Esophagus muscularis mucosa (tissue), 4 donors: ENCODE data around the gene SMPD1. TPM values are rescaled to one million over a fixed set of nuclear protein-coding genes. Genes with fewer than 3 reads are reported as not detected.

Source experiments
- DNase-seq: peaks from one replicate; pipeline ENCODE4 v3.0.0-alpha.2; 2017; ENCODE audit errors: extremely low spot score
- H3K27ac ChIP-seq, 4 donors: fragments of 200-600 bp; sonication (generic); replicated peaks in 1 of 4; 1 replicate in 3 of 4; 2 replicates in 1 of 4; pipeline ENCODE4 v1.5.1; 2016 to 2019; ENCODE audit warnings: mild to moderate bottlenecking in 1 of 4
- H3K27me3 ChIP-seq, 4 donors: fragments of 200-600 bp; sonication (generic); one replicate each; pipeline versions ENCODE4 v1.5.1 to v1.6.0; 2016 to 2019
- H3K36me3 ChIP-seq, 4 donors: fragments of 200-600 bp; sonication (generic); one replicate each; pipeline ENCODE4 v1.5.1; 2016 to 2019
- H3K4me1 ChIP-seq, 4 donors: fragments of 200-600 bp; sonication (generic); one replicate each; pipeline ENCODE4 v1.5.1; 2016 to 2019
- H3K4me3 ChIP-seq, 4 donors: fragments of 200-600 bp; sonication (generic); 1 replicate in 2 of 4; 2 replicates in 2 of 4; pipeline ENCODE4 v1.5.1; 2016 to 2019; ENCODE audit warnings: mild to moderate bottlenecking in 4 of 4, moderate library complexity in 1 of 4
- H3K9me3 ChIP-seq, 4 donors: fragments of 200-600 bp; sonication (generic); 1 replicate in 3 of 4; 2 replicates in 1 of 4; pipeline ENCODE4 v1.5.1; 2016 to 2019
- EP300 ChIP-seq: sonication (generic); formaldehyde crosslinking; IDR thresholded peaks from one replicate; pipeline ENCODE4 v1.6.1; 2017; ENCODE audit warnings: antibody characterized with exemption
- POLR2A ChIP-seq: fragments of 450-650 bp; IDR thresholded peaks from one replicate; pipeline ENCODE4 v1.6.1; 2017; ENCODE audit warnings: antibody characterized with exemption, moderate library complexity, mild to moderate bottlenecking, low read depth
- POLR2AphosphoS5 ChIP-seq, 2 donors: sonication (generic); formaldehyde crosslinking; IDR thresholded peaks; one replicate each; pipeline ENCODE4 v1.6.1; 2017; ENCODE audit warnings: antibody characterized with exemption in 2 of 2
- WGBS: methylation state at CpG from one replicate; pipeline ENCODE4 v1.1.5; 2018; 5-methylcytosine and 5-hydroxymethylcytosine counted together
- intact Hi-C: fragments of 100-400 bp; cut with DNase I; formaldehyde crosslinking; loops from one replicate; pipeline ENCODE4 v1.15.1; 2023
- total RNA-seq, 4 donors: library from RNA; depleted of rRNA; stranded (reverse); fragments of >200 nt; gene quantifications; one replicate each; pipeline versions ENCODE4 v1.1.0 to v1.2.1, GENCODE V29; 2016
- TF ChIP-seq, protein P1 (sequence below), 3 experiments: fragments of 200-600 bp in 2 of 3; fragments of 450-650 bp in 1 of 3; sonication (generic) in 2 of 3; IDR thresholded peaks; one replicate each; pipeline ENCODE4 v1.5.1; 2017 to 2019; ENCODE audit warnings: antibody characterized with exemption in 3 of 3, mild to moderate bottlenecking in 2 of 3, moderate library complexity in 1 of 3

Gene SMPD1
- total RNA-seq, 4 donors from 2014 or later: 28.2 to 37.9 (median 30.8) TPM

DNA sequence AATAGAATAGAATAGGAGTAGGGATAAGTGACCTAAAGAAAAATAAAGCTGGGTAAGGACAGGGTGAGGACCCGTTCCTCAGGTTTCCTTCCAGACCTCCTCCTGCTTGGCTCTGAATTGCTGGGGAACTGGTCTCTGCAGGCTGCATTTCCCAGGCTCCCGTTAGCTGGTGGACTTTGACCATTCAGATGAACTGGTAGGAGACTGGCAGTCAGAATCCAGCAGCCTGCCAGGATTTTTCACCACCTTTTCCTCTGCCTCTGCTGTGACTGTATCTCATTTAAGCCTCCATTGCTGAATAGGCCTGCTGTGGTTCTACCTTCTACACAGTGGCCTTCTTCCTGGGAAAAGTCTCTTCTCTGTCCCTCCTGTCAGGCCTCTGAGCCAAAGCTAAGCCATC, 24.6 kb upstream of the SMPD1 start:
- Histone ChIP-seq H3K36me3 (no peaks in the 10 kb centered on the region), H3K27ac (no peak overlapping the region), H3K4me1 (peaks cover 0 to 4% (median 0%) of the 10 kb centered on the region in 4 donors), H3K27me3 (no peaks in the 10 kb centered on the region), H3K9me3 (no peaks in the 10 kb centered on the region), H3K4me3 (no peak overlapping the region)
- no peak for DNase-seq
- TF ChIP-seq POLR2AphosphoS5 (IDR thresholded peaks at IDR 0.05) (no peak), POLR2A (no peak), EP300 (no peak)
- TF ChIP-seq, protein P1, sequence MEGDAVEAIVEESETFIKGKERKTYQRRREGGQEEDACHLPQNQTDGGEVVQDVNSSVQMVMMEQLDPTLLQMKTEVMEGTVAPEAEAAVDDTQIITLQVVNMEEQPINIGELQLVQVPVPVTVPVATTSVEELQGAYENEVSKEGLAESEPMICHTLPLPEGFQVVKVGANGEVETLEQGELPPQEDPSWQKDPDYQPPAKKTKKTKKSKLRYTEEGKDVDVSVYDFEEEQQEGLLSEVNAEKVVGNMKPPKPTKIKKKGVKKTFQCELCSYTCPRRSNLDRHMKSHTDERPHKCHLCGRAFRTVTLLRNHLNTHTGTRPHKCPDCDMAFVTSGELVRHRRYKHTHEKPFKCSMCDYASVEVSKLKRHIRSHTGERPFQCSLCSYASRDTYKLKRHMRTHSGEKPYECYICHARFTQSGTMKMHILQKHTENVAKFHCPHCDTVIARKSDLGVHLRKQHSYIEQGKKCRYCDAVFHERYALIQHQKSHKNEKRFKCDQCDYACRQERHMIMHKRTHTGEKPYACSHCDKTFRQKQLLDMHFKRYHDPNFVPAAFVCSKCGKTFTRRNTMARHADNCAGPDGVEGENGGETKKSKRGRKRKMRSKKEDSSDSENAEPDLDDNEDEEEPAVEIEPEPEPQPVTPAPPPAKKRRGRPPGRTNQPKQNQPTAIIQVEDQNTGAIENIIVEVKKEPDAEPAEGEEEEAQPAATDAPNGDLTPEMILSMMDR (IDR thresholded peaks at IDR 0.05): no peak
- intact Hi-C loops: no loop called here
- WGBS: 83% methylated on average over 2 of the region's 2 CpGs

DNA sequence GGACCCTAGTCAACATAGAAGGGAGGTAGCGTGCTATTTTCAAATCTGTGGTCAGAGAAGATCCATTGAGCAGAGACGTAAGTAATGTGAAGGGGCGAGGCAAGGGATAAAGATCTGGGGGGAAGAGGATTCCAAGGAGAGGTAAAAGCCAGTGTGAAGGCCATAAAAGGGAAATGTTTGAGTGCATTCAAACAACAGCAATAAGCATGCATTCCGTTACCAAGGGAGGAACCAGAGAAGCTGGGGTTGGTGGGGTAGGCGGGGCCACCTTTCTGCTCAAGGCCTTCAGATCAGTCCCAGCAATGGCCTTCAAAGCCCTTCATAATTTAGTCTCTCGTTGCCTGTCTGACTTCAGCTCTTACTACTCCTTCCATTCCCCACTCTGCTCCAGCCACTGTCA, 18.4 kb upstream of the SMPD1 start:
- no peak for DNase-seq
- no peaks in the 10 kb centered on the region for H3K4me1 ChIP-seq
- 88% methylated on average over 6 of the region's 6 CpGs for WGBS
- intact Hi-C loops: loop anchor here (10.0 kb wide), 1 partner anchor 333 kb away; no protein-coding TSS in a partner anchor
- no peaks in the 10 kb centered on the region for H3K9me3 ChIP-seq
- no peaks in the 10 kb centered on the region for H3K27me3 ChIP-seq
- H3K27ac ChIP-seq: no peak overlapping the region
- H3K36me3 ChIP-seq: no peaks in the 10 kb centered on the region
- H3K4me3 ChIP-seq: no peak overlapping the region
- TF ChIP-seq, protein P1 (IDR thresholded peaks at IDR 0.05): no peak
- no peak for TF ChIP-seq POLR2AphosphoS5 (IDR thresholded peaks at IDR 0.05)
- no peak for TF ChIP-seq EP300
- TF ChIP-seq POLR2A: no peak

DNA sequence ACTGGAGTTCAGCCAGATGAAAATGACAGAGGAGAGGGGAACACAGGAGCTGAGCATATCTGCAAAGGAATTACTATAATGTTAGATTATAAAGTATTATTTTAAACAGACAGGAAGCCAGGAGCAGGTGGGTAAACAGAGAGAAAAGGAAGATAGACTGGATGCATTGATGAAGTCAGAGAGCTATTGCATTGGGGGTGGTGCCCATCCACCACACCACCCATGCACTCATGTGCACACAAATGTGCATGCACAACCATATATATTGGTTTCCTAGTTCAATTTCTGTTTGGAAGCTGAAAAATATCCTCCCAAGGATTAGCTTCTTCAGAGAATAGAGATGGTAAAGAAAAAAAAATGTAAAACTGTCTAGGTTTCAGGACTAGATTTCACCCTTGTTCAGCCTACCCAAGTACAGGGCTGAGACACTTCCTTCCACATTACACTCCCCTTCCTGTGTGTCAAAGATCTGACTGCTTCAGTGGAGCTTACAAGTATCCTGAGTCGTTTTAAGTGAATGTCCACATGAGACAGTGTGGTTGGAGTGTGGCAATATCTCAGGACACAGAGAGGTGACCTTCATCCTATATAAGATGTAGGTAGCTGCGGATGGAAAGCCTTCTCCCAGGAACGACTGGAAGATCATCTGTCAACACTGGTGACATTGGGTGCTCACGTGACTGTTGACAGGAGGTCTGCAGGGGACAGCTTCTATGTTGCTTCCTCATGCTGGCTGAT, 12.2 kb upstream of the SMPD1 start:
- no peak overlapping the region for H3K4me3 ChIP-seq
- intact Hi-C loops: loop anchor here (5.0 to 10.0 kb wide), 2 partner anchors 129 to 327 kb away; no protein-coding TSS in a partner anchor
- WGBS: 42% methylated on average over 4 of the region's 4 CpGs
- no peak for TF ChIP-seq EP300
- no peaks in the 10 kb centered on the region for H3K36me3 ChIP-seq
- H3K9me3 ChIP-seq: no peaks in the 10 kb centered on the region
- H3K4me1 ChIP-seq: peaks cover 0 to 6% (median 2%) of the 10 kb centered on the region in 4 donors
- DNase-seq: no peak
- H3K27me3 ChIP-seq: no peaks in the 10 kb centered on the region
- no peak overlapping the region for H3K27ac ChIP-seq

DNA sequence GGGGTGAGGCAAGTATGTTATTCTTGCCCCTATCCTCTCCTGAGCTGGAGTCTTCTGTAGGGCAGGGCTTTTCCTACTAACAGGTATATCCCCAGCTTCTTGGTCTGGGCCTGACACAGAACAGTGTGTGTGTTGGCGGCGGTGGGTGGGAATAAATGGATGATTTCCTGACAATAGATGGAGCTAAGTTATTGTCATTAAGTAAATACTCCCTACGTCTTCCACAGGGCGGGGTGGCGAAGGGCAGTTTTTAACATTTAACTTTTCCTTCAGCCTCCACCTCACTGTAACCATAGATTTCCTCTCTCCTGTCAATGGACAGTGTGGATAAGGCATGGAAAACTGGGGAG, 11.7 kb upstream of the SMPD1 start:
- intact Hi-C loops: loop anchor here (5.0 to 10.0 kb wide), 2 partner anchors 129 to 326 kb away; no protein-coding TSS in a partner anchor
- Histone ChIP-seq H3K9me3 (no peaks in the 10 kb centered on the region), H3K27ac (no peak overlapping the region)

DNA sequence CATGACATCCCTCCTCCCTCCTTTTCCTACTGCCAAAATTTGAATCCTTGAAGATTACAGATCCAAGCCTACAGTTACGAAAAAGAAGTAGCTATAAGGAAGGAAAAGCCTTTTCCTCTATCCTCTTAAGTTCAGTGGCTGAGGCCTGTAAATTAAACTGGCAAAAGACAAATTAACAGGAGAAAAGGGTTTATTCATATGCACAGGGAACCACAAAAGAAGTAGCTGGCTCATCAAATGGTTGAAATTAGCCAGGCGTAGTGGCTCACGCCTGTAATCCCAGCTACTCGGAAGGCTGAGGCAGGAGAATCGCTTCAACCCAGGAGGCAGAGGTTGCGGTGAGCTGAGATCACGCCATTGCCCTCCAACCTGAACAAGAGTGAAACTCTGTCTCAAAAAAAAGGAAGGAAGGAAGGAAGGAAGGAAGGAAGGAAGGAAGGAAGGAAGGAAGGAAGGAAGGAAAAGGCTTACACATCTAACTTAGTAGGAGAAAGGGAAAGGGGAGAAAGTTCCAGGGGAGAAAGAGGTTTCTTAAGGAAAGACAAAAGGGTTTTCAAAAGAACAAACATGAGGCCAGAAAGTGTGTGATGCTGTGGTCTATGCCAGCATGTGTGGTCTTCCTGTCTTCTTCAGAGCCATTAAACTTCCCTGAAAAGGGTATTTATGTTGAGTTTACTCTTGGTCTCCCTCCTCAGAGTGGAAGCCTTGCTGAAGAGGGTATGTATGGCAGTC, 5.1 kb upstream of the SMPD1 start:
- TF ChIP-seq POLR2A: no peak
- TF ChIP-seq EP300: no peak
- no peak for TF ChIP-seq POLR2AphosphoS5 (IDR thresholded peaks at IDR 0.05)
- TF ChIP-seq, protein P1 (IDR thresholded peaks at IDR 0.05): no peak
- H3K27me3 ChIP-seq: no peaks in the 10 kb centered on the region
- no peak overlapping the region for H3K4me3 ChIP-seq
- WGBS: 94% methylated on average over 7 of the region's 7 CpGs
- no peak overlapping the region for H3K27ac ChIP-seq
- intact Hi-C loops: loop anchor here (5.0 kb wide), 1 partner anchor 37 kb away; no protein-coding TSS in a partner anchor
- no peak for DNase-seq
- H3K9me3 ChIP-seq: no peaks in the 10 kb centered on the region
- H3K36me3 ChIP-seq: no peaks in the 10 kb centered on the region
- H3K4me1 ChIP-seq: peaks cover 0 to 19% (median 16%) of the 10 kb centered on the region in 4 donors

More for the DNA sequence above, 11.7 kb upstream of the SMPD1 start:
- 81% methylated on average over 5 of the region's 5 CpGs for WGBS
- DNase-seq: no peak
- Histone ChIP-seq H3K4me3 (no peak overlapping the region), H3K4me1 (peaks cover 0 to 6% (median 2%) of the 10 kb centered on the region in 4 donors), H3K27me3 (no peaks in the 10 kb centered on the region), H3K36me3 (no peaks in the 10 kb centered on the region)
- TF ChIP-seq, protein P1 (IDR thresholded peaks at IDR 0.05): no peak
- TF ChIP-seq POLR2A (no peak), EP300 (no peak), POLR2AphosphoS5 (IDR thresholded peaks at IDR 0.05) (no peak)
